GM12878 (cell line): ENCODE measurements around the gene CDC14B. TPM values are rescaled to one million over a fixed set of nuclear protein-coding genes. Genes with fewer than 3 reads are reported as not detected.

ENCODE experiments used
- ATAC-seq: fragments of 200-7000 bp; cut with Tn5 transposase; 3 replicates; pipeline ENCODE4 v1.9.1; 2020; ENCODE audit warnings: mild to moderate bottlenecking, moderate library complexity
- BruUV-seq: library from RNA; stranded (reverse); fragments of 400-500 nt; replicated peaks from 2 replicates; lab custom pipeline; 2021; lab: Mats Ljungman, UMichigan
- CTCF ChIA-PET: fragments of 300-600 bp; sonication (Branson Sonifier 250); formaldehyde crosslinking; extraction: SDS; loops from one replicate; lab custom pipeline; 2021; ENCODE audit warnings: inconsistent platforms; lab: Yijun Ruan, JAX
- POLR2A ChIA-PET: fragments of 350-600 bp; formaldehyde crosslinking; extraction: SDS; loops from one replicate; lab custom pipeline; 2021; ENCODE audit warnings: inconsistent platforms; lab: Charles Lee
- RAD21 ChIA-PET: fragments of 300-600 bp; sonication (Branson Sonifier 250); formaldehyde crosslinking; loops from one replicate; lab custom pipeline; 2023; ENCODE audit warnings: antibody characterized with exemption; ENCODE audit not compliant: unreplicated experiment; lab: Charles Lee
- SMC1A ChIA-PET: fragments of 300-600 bp; sonication (Branson Sonifier 250); formaldehyde crosslinking; loops from one replicate; lab custom pipeline; 2023; ENCODE audit not compliant: unreplicated experiment, uncharacterized antibody; lab: Charles Lee
- DNase-seq: peaks from one replicate; pipeline ENCODE4 v3.0.0-alpha.2; 2011; ENCODE audit warnings: low read depth, low spot score
- FAIRE-seq: peaks from 3 replicates; lab custom pipeline; 2011; peaks lifted over from hg19 to GRCh38; lab: Jason Lieb, UNC
- H2AFZ ChIP-seq: 2 replicates; pipeline ENCODE4 v1.6.0; 2011; ENCODE audit warnings: low read depth, low read length, control low read depth; ENCODE audit not compliant: control insufficient read depth
- H3K27ac ChIP-seq: 2 replicates; pipeline ENCODE4 v1.5.1; 2011; ENCODE audit warnings: control low read depth; ENCODE audit not compliant: control insufficient read depth, insufficient read depth
- H3K27me3 ChIP-seq, 2 experiments: replicated peaks in 1 of 2; 2 replicates each; pipeline versions ENCODE4 v1.6.0 to v1.6.1; 2011; ENCODE audit warnings: low read length in 1 of 2; ENCODE audit not compliant: control insufficient read depth in 2 of 2, insufficient read depth in 2 of 2
- H3K36me3 ChIP-seq, 2 experiments: 2 replicates each; pipeline ENCODE4 v1.5.1; 2011; ENCODE audit warnings: low read length in 1 of 2; ENCODE audit not compliant: control insufficient read depth in 2 of 2, insufficient read depth in 2 of 2
- H3K4me1 ChIP-seq: 2 replicates; pipeline ENCODE4 v1.6.1; 2011; ENCODE audit warnings: mild to moderate bottlenecking, low read length, moderate library complexity, mixed read lengths; ENCODE audit not compliant: control insufficient read depth, insufficient read depth
- H3K4me2 ChIP-seq: 2 replicates; pipeline ENCODE4 v1.6.0; 2011; ENCODE audit warnings: control low read depth; ENCODE audit not compliant: control insufficient read depth, insufficient read depth
- H3K4me3 ChIP-seq: fragments of 200-600 bp; sonication (generic); 2 replicates; pipeline ENCODE4 v1.5.1; 2016
- H3K79me2 ChIP-seq: 2 replicates; pipeline ENCODE4 v1.6.0; 2011; ENCODE audit warnings: low read length; ENCODE audit not compliant: control insufficient read depth, insufficient read depth
- H3K9ac ChIP-seq: 2 replicates; pipeline ENCODE4 v1.8.0; 2011; ENCODE audit warnings: low read length, control low read depth, mixed read lengths; ENCODE audit not compliant: control insufficient read depth, insufficient read depth
- H3K9me3 ChIP-seq: replicated peaks from 3 replicates; pipeline ENCODE4 v1.5.1; 2011; ENCODE audit warnings: mild to moderate bottlenecking, low read length; ENCODE audit not compliant: control insufficient read depth, insufficient read depth
- H4K20me1 ChIP-seq: 2 replicates; pipeline ENCODE4 v1.6.0; 2011; ENCODE audit not compliant: control insufficient read depth, insufficient read depth
- CUX1 ChIP-seq: IDR thresholded peaks from 2 replicates; pipeline ENCODE4 v1.6.1; 2012; ENCODE audit warnings: improper control_type of control experiment, low read depth, low read length; ENCODE audit not compliant: insufficient replicate concordance
- IRF3 ChIP-seq: fragments of 450-650 bp; IDR thresholded peaks from 2 replicates; pipeline ENCODE4 v1.6.1; 2014; ENCODE audit warnings: mild to moderate bottlenecking
- RELA ChIP-seq: fragments of 450-650 bp; IDR thresholded peaks from 2 replicates; pipeline ENCODE4 v1.8.0; 2014; ENCODE audit warnings: borderline replicate concordance; ENCODE audit not compliant: partially characterized antibody
- WGBS: methylation state at CpG from one replicate; pipeline ENCODE4 v1.1.6; 2016; ENCODE audit warnings: low lambda C conversion rate; ENCODE audit not compliant: insufficient replicate concordance, insufficient coverage; ENCODE audit errors: missing lambda C conversion rate; 5-methylcytosine and 5-hydroxymethylcytosine counted together
- in situ Hi-C: fragments of 300-500 bp; cut with MboI; formaldehyde crosslinking; loops from 9 replicates; pipeline ENCODE4 v1.14.3; 2018; ENCODE audit warnings: mixed read lengths
- intact Hi-C: fragments of 100-400 bp; cut with micrococcal nuclease; formaldehyde crosslinking; loops from one replicate; pipeline ENCODE4 v1.14.2; 2022; ENCODE audit not compliant: unreplicated experiment
- polyA plus RNA-seq, 11 experiments: library from polyadenylated mRNA; depleted of rRNA in 4 of 11; unstranded in 6 of 11; stranded (reverse) in 5 of 11; fragments of >200 nt; fragmentation: Nextera tagmentation in 4 of 11; fragmentation: Illumina TruSeq in 1 of 11; extraction: Ambion mirVana in 4 of 11; extraction: Trizol in 1 of 11; gene quantifications; 1 replicate in 1 of 11; 2 replicates in 10 of 11; pipeline versions ENCODE4 v1.2.1 to v1.2.3, GENCODE V29; 2011 to 2016; ENCODE audit warnings: inconsistent platforms in 2 of 11, missing spikeins in 2 of 11, low read depth in 1 of 11
- total RNA-seq, 4 experiments: library from RNA; depleted of rRNA in 3 of 4; stranded (reverse); fragments of >200 nt in 3 of 4; fragmentation: Illumina TruSeq in 1 of 4; extraction: Trizol in 1 of 4; gene quantifications; 2 replicates each; pipeline versions ENCODE4 v1.2.1 to v1.2.3, GENCODE V29; 2013 to 2021

The CDC14B gene
- total and polyA plus RNA-seq, 10 of the 15 experiments (the other 5 are each of a cell fraction or from before 2014, with no cell fraction given) = 3.7 to 11.7 (median 6.2) TPM

- ChIA-PET CTCF (no interaction called here), POLR2A (no interaction called here), RAD21 (no interaction called here), SMC1A (interaction anchor here (1.6 kb wide), 1 partner anchor 10 kb away, joined by 3 read pairs; no protein-coding TSS in a partner anchor)
- Histone ChIP-seq H4K20me1 (no peaks in the 10 kb centered on the region), H3K27me3 (no peaks in the 10 kb centered on the region), H3K27ac (no peak overlapping the region), H3K36me3 (no peaks in the 10 kb centered on the region), H3K79me2 (no peaks in the 10 kb centered on the region), H3K9me3 (no peaks in the 10 kb centered on the region), H3K4me3 (no peak overlapping the region), H3K9ac (no peak overlapping the region), H3K4me1 (no peaks in the 10 kb centered on the region), H3K4me2 (no peak overlapping the region), H2AFZ (no peak overlapping the region)
- DNase-seq (no peak), ATAC-seq (no peak), FAIRE-seq (no peak)
- no TSS peak for BruUV-seq
- WGBS = 73% methylated on average over 29 of the region's 55 CpGs
- in situ Hi-C loops (no loop called here), intact Hi-C loops (no loop called here)
- no peak for TF ChIP-seq CUX1
- TF ChIP-seq RELA = no peak
- no peak for TF ChIP-seq IRF3
Measured at GRCh38 chr9:96496368-96497116, 123.1 kb downstream of the CDC14B start.
